Superior temporal gyrus (tissue), 1 donor: ENCODE results near the gene AGPS.

Experiments
- DNase-seq: peaks from one replicate; pipeline ENCODE4 v3.0.0-alpha.2; 2016; ENCODE audit errors: extremely low spot score

The AGPS gene

DNA sequence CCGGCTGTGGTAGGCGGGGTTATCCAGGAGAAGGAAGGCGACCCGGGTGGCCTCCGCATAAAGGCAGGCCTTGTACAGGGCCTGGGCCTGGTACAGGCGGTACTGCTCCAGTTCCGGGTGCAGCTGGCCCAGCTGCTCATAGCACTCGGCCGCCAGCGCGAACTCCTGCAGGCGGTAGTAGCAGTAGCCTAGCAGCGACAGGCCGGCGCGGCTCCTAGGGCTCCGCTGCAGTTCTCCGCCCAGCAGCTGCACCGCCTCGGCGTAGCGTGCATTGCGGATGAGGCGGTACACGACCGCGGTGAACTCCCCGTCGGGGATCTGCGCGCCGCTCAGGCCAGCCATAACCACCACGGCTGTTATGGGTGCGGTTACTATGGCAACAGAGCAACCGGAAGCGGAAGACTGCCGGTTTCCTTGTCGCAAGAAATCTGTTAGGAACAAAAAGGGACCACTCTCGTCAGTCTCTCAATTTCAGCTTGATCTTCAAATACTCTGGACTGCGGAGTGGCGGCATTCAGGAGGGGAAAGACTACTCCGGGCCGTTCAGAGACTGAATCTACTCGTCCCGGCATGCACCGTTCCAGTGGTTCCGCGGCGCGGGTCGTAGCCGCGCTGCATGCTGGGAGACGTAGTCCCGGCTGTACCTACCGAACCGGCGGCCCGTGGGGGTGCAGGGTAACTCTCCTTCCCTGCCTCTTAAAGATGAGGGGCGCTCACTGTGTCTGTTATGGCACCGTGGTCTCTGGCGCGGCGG is 160.0 kb downstream of the AGPS start:
- DNase-seq, result peak; percentile 95

DNA sequence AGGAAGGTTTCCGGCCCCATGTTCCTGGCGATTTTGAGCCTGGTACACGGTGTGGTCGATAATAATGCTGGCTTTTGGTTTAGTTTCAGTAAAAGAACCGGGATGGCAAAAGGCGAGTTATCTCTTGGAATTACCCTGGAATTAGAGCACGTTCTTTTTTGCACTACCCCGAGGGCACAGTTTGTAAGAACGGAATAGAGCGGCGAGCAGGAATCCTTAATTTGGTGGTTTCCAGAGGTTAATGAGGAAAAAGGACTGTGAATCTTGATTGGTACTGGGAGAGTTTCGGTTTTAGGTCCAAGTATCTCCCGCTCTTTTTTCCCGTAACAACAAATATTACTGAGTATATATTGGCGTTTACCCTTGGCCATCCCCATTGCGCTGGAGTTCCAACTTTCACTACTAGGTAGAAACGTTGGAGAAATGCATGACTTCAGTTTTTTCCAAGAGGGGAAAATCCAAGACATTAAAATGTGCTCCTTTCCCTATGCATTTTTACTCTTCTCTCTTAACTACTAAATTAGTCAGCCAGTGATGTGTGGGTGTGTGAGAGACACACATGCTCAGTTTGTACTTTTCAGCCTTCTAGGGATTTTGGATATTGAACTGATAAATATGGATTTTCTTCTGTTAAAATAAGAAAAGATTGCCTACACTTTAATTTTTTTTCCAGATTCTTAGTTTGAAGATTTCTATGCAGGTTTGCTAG is 160.8 kb downstream of the AGPS start:
- DNase-seq, result peak; percentile 75

DNA sequence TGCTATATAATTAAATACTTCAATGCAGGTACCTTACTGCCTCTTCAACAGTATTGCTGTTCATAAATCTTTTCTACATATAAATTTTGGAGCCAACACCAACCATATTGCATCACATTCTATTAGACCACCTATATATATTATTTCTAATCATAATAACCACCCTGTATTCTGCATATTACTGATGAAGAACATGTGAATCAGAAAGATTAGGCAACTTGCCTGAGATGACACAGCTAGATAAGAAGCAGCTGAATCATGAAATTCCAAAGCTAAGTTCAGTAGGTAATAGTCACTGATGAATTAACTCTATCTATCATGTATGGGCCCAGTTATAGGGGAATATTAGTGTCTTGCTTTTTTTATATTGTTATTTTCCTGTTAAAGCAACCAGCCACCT is 161.8 kb downstream of the AGPS start:
- DNase-seq, result no peak

DNA sequence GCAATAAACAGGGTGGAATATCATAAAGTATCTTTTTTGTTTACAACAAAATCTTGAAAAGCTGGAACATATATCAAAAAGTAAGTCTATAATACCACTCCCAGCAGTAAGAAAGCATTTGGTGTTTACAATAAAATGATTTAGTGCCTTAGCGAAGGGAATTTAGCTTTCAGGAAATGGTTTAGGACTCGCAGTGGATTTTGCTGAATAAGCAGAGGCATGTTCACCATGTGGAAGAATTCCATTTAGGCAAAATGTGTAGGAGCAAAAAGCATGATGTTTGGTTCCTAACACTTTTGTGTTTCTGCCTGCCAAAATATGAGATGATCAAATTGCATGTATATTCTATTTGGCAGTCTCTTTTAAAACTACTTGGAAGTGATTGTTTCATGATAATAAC is 163.6 kb downstream of the AGPS start:
- no peak for DNase-seq

DNA sequence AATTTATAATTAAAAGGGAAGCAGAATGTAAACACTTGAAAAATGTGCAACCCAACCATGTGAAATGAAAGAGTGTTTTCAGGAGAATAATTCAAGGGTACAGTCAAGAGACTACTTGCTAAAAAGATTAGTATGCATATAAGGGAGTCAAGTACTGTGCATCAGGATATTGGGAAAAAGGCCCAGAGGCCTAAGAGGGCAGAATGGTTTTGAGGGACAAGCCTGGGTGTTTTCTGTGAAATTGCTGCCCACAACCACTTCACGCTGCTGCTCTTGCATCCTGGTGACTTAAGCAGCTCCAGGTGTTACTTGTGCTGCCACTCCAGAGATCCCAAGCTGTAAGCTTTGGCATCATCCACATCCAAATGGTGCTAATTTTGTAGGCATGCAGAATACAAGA is 165.2 kb downstream of the AGPS start:
- no peak for DNase-seq

DNA sequence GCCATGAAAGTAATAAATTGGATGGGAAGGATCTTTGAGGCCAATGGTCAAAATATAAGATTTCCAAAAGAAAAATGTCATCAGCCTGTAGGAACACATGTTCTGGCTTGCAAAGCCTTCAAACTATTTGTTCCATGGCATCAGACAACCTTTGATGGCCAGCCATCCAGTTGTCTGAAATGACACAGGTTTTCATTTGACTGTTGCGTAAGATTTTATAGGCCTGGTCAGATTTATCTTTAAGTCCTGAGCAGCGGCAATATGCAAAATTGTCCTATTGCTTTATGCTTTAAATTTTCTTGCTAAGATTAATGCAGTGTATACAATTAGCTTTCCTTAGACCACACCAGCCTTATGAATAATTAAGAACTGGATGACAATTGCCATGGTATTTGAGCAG is 167.1 kb downstream of the AGPS start:
- DNase-seq, result no peak

DNA sequence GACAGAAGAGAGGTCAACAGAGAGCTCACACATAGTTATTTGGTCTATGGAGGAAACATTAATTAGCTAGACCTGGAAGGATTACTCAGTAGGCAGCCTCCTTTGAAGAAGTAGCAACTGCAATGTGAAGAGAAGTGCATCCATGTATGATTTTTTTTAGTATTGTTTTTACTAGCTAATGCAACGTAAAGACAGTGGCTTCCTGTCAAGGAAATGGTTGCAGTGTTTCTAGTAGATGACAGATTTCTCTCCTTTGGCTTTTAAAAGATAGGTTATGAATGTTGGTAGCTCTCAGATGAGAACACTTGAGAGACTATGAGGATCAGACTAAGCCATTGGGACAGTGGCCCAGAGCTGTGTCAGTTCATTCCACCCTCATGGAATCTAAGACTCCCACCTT is 175.8 kb downstream of the AGPS start:
- no peak for DNase-seq

DNA sequence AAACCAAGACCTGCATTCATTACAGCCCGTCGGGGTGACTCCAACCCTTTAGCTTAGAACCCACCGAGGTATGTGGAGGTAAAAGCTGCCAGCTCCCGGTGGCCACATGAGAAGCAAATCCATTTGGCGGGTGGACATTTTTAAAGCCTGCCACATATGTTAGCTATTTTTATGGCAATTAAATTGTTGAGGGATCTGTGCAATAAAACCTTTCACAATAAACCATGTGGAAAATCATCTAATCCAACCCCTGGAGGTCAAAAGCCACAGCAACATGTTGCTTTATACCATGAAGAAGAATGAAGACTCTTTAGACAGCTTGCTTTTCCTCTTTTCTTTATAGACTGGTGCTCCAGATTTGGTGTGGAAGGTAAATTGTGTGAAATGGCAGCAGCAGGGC is 176.3 kb downstream of the AGPS start:
- DNase-seq, result no peak

DNA sequence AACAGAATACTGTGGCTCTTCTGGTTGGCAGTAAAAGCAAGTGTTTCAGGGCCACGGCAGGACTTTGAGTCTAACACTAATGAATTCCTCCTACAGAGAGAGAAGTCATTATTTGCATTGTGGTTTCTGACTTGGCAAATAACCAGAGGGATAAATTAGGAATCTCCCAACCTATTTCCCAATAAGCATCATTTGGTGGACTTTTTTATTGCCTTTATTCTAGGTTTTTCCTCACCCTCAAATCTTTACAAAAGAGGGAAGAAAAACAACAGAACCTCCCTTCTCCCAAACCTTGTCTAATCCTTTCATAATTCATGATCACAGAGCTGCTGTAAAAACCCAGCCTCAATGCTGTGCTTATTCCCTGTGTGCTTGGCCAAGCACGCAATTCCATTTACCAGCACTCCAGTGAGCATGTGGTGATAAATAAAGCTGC is 179.7 kb downstream of the AGPS start:
- no peak for DNase-seq

DNA sequence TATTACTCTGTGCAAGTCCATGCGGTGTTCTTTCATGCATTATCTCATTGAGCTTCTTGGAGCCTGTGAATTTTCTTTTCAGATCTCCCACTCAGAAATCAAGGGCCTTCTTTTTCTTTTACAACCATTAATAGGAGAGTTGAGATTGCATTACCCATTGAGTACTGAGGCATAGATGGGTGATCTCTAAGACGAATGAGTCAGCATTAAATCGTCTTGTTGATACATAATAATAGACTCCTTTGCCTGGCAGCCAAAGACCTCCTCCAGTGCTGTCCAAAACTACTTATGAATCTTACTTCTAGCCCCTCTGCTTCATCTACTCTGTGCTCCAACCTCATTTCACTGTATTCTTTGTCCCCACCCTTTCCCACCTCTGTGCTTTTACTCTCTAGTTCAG is 180.5 kb downstream of the AGPS start:
- DNase-seq, result no peak

DNA sequence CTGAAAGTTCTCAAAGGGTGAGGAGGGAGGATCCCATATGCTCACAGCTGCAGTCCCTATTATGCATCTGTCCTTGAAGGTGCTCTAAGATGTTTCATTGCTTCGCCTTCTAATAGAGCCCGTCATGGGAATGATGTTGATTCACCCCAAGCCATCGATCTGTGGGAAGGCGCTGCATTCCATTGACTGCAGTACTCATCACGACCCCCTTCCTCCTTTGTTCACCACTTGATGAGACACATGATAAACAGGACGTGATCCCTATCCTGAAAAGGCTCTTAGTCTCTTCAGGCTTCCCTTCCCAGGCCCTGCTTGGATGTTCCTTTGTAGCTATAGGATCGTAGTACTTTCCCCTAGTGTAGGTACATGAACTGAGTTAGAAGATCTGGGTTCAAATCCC is 181.8 kb downstream of the AGPS start:
- no peak for DNase-seq

DNA sequence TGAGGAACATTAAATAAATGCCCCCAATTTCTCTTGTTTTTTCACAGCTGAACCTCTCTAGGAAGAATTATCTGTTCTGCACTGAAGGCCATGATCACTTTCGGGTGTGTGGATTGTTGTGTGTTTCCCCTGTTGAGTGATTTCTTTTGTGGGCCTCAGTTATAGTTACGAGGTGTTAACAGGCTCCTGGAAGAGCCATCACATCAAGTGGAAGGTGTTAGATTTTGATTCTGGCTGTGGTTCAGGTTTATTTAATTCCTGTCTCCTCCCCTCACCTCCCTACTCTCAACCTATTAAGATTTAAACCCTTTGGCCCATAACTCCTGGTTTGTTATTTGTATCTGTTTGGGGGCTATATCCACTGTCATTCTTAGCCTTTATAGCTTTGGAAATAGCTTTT is 182.8 kb downstream of the AGPS start:
- DNase-seq, result no peak

DNA sequence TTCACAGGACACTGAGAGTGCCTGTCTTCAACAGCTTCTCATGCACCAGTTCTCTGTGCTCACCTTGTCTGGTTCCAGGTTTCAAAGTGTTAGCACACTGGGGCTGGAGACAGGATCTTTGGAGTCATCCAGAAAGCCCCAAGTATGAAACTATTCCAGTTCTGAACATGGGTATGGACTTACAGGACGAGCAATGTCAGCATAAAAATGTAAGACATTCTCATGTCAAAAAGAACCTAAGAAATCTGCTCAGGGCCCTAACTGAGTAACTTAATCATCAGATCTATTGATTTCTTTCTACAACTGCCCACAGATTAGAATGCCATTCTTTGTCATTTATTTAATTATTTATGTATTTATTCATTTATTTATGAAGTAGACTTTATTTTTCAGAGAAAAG is 184.5 kb downstream of the AGPS start:
- no peak for DNase-seq

DNA sequence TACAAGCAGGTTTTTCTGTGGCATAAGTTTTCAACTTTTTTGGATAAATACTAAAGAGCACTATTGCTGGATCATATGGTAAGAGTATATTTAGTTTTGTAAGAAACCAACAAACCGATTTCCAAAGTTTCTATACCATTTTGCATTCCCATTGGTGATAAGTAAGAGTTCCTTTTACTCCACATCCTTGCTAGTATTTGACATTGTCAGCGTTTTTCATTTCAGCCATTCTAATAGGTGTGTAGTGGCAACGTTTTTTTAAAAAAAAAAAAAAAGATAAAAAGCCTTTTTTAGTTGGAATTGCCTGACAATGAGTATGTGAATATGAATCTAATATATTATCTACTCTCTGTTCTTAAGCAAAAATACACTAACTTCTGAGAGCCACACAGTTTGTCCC is 185.9 kb downstream of the AGPS start:
- DNase-seq, result no peak

DNA sequence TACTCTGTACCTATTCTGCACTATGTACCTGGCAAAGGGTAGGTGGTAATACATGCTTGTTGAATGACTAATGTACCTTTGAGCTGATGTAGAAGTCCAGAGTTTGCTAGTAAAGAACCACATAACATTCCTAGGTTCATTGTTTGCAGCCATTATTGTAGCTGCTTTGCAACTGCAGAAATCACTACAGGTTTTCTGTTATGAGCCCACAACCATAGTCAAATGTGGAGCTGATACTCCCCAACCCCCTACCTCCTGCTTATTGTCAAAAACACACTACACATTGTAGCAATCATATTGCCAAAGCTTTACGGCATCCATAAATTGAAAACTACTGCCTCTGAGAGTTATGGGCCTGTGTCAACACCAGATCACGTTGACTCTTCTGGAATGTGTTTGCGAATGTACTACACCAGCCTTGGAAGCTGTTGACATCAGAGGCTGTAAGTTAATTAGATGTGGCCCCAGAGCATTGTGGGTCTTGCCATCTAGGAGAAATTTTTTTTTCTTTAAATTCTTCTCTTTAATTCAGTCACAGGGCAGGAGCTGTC is 187.0 kb downstream of the AGPS start:
- DNase-seq, result no peak

DNA sequence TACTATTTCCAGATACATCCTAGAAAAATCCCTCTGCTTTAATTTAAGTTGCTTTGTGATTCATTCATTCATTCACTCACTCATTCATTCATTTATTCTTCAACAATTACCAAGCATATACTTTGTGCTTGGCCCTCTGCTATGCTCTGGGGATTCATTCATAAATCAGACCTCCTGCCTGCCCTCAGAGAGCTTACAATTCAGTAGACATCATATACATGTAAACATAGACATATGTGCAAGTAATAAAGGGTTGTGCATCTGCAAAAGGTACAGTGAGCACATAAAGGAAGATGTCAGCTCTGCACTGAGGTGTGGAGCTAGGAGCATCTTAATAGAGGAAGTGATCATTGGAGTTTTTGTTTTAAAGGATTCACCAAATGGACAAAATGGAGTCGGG is 189.4 kb downstream of the AGPS start:
- no peak for DNase-seq

DNA sequence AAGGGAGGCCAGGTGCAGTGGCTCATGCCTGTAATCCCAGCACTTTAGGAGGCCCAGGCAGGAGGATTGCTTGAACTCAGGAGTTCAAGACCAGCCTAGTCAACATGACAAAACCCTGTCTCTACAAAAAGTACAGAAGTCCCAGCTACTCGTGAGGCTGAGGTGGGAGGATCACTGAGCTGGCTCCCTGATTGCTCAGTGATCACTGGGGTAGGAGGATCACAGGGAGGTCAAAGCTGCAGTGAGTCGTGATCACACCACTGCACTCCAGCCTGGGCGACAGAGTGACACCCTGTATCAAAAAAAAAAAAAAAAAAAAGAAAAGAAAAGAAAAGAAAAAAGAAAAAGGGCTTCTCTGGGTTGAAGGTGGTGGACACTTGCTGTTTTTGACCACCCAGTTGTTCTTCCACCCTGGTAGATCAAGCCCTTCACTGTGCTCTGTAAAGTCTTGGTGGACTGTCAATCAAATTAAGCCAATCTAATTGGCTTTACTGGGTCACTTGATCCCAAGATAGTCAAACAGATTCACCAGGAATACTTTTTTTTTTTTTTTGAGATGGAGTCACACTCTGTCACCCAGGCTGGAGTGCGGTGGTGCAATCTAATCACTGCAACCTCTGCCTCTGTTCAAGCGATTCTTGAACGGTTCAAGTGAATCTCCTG is 191.6 kb downstream of the AGPS start:
- no peak for DNase-seq

DNA sequence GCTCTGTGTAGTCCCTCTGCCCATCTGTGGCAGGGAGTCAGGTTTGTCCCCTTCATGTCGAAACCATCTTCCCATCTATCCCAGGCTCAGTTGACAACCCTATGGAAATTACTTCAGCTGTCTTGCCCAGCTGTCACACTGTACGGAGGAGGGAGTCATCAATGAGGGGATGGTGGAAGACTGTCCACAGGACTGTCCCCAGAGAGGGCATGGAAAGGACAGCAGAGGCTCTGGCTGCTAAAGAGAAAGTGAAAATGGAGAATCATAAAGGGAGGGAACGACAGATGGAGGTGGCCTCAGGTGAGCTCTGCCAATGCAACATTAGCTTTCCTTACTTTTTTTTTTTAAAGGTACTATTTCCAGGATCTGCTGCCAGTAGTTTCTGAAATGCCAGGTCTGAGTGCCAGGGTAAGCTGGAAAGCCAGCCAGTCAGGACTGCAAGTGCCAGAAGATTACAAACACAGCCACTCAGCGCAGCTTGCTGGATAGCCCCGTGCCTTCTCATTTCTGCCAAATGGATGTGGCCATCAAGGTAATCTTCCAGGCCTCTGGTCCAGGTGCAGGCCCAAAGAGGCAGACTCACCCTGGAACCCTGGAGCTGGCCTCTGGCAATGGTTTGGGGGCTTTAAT is 192.8 kb downstream of the AGPS start:
- DNase-seq, result no peak

DNA sequence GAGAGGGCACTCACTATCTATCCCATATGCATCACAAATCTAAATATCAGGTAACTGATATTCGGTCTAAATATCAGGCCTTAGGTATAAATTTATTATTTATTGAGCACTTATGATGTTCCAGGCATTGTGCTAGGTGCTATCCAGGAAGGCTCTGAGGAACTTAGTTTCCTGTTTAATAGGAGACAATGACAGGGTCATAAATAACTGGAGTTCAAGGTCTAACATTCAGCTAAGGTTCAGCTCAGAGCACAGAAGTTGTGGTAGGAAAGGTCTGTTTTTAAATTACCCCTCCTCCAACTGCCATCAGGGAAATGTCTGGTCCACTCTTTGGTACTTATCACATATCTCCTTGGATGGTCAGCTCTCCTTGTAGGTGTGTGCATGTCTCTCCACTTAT is 193.6 kb downstream of the AGPS start:
- no peak for DNase-seq

DNA sequence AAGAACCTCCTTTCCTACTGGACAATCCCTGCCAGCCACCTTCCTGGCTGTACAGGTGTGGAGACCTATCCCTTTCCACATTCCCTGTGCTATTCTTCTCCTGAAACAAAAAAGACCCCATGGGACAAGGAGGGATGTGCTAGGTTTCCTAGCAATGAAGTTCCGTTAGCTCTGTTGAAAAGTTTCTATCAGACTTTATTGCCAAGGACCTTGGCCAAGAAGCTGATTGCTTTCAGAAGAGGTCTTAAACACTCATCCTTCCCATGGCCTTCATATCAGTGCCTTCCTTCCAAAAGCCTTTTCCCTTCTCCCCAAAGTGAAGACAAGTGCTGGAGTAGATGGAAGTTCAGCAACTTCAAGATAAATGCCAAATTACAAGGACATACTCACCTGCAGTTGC is 194.8 kb downstream of the AGPS start:
- no peak for DNase-seq

DNA sequence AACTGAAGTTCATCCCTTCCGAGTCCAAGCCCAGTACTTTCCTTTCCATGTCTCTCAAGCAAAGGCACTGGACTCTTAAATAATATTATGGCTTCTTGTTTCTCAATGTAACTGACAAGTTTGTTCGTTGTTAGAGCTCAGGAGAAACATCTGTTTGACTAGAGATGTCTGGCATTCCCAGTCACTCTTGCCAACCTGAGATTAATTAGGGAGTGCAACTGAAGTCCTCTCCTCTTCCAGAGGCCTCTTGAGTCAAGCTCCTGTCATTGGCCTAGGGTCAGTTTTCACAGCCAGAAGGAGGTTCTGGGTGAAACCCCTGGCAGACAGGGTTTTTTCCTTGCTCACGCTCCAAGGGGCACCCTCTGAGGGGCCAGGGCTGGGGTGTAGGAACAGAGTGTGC is 196.1 kb downstream of the AGPS start:
- DNase-seq, result no peak

DNA sequence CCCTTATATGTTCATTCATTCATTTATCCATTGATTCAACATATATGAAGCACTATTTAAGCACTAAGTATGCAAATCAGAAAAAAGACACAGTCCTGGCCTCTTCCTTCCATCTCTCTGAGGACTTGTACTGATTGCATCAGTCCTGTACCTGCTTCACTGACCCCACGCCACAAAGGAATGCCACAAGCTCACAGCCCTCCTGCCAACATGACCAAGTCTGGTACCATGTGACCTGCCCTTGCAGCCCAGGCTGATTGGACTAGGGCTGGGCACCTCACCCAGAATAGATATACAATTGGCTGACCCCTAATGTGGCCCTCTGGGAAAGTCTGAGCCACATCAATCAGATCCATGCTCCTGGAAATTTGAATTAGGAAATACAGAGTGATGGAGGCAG is 196.6 kb downstream of the AGPS start:
- no peak for DNase-seq
